Lower lobe of right lung (tissue), 2 donors: ENCODE data around the gene EPHA6. TPM values are rescaled to one million over a fixed set of nuclear protein-coding genes. Genes with fewer than 3 reads are reported as not detected.

Experiments
- ATAC-seq, 2 donors: fragments of 200-7000 bp; cut with Tn5 transposase; one replicate each; pipeline ENCODE4 v1.9.1; 2020 to 2022; ENCODE audit warnings: mild to moderate bottlenecking in 2 of 2, moderate library complexity in 2 of 2
- DNase-seq: peaks from one replicate; pipeline ENCODE4 v3.0.0-alpha.2; 2020
- H3K27ac ChIP-seq: fragments of 200-600 bp; one replicate; pipeline ENCODE4 v1.8.0; 2022
- H3K27me3 ChIP-seq: fragments of 200-600 bp; one replicate; pipeline ENCODE4 v1.8.0; 2022; ENCODE audit warnings: low read depth
- H3K36me3 ChIP-seq: fragments of 200-600 bp; one replicate; pipeline ENCODE4 v1.8.0; 2022; ENCODE audit warnings: mild to moderate bottlenecking
- H3K4me1 ChIP-seq: fragments of 200-600 bp; one replicate; pipeline ENCODE4 v1.8.0; 2022
- H3K4me3 ChIP-seq: fragments of 200-600 bp; one replicate; pipeline ENCODE4 v1.8.0; 2022; ENCODE audit warnings: mild to moderate bottlenecking
- H3K9me3 ChIP-seq: fragments of 200-600 bp; one replicate; pipeline ENCODE4 v1.8.0; 2022
- intact Hi-C: fragments of 100-400 bp; cut with DNase I; formaldehyde crosslinking; loops from one replicate; pipeline ENCODE4 v1.11.0; 2022
- total RNA-seq: library from RNA; stranded (reverse); fragmentation: NEBNext Ultra II Directional; extraction: Animal tissue kit (Norgen Biotek cat#: 25700); gene quantifications from one replicate; pipeline ENCODE4 v1.2.1, GENCODE V29; 2021
- TF ChIP-seq, protein P1 (sequence below): fragments of 200-600 bp; IDR thresholded peaks from one replicate; pipeline ENCODE4 v1.8.0; 2022; ENCODE audit warnings: antibody characterized with exemption, mild to moderate bottlenecking
- donor health status: DM: no; HTN: yes; CAD: no; lungs with severe emphysema.

EPHA6 gene
- total RNA-seq, 1 donor from 2014 or later, result 0.53 TPM

DNA sequence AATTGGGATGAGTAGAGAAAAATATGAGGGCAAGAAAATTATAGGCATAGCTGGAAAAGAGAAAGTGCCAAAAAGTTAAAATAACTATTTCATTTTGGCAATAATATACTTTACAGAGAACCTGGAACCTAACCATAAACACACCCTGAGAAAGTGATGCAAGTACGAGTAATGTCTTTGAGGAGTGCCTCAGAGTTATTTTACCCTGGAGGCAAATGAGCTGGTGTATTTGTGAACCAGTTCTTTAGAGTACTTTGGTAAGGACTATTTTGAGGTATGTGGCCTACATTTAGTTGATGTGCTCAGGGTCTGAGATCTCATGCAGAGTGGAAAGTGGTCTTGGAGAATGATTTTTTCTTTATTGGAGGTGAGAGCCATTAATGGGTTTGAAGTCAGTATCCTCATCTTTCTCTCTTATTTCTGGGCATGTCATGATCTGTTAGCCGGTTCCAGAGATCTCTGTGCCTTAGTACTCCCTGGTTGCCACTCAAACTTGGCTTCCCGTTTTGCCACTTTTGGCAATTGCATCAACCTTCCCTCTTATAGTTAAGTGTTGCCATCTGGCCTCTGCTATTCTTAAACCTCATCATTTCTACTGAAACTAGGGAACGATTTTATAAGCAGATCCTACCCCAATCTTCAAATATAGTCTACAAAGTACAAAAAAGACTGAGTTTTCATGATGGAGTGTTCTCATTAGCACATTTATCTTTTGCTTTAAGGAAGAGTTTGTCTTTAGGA, 145.7 kb downstream of the EPHA6 start:
- Histone ChIP-seq H3K27ac (no peak overlapping the region), H3K9me3 (no peaks in the 10 kb centered on the region), H3K27me3 (no peaks in the 10 kb centered on the region), H3K4me3 (no peak overlapping the region), H3K36me3 (no peaks in the 10 kb centered on the region), H3K4me1 (no peaks in the 10 kb centered on the region)
- TF ChIP-seq, protein P1, sequence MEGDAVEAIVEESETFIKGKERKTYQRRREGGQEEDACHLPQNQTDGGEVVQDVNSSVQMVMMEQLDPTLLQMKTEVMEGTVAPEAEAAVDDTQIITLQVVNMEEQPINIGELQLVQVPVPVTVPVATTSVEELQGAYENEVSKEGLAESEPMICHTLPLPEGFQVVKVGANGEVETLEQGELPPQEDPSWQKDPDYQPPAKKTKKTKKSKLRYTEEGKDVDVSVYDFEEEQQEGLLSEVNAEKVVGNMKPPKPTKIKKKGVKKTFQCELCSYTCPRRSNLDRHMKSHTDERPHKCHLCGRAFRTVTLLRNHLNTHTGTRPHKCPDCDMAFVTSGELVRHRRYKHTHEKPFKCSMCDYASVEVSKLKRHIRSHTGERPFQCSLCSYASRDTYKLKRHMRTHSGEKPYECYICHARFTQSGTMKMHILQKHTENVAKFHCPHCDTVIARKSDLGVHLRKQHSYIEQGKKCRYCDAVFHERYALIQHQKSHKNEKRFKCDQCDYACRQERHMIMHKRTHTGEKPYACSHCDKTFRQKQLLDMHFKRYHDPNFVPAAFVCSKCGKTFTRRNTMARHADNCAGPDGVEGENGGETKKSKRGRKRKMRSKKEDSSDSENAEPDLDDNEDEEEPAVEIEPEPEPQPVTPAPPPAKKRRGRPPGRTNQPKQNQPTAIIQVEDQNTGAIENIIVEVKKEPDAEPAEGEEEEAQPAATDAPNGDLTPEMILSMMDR, result no peak
- no peak for ATAC-seq
- DNase-seq, result no peak
- intact Hi-C loops, result no loop called here

DNA sequence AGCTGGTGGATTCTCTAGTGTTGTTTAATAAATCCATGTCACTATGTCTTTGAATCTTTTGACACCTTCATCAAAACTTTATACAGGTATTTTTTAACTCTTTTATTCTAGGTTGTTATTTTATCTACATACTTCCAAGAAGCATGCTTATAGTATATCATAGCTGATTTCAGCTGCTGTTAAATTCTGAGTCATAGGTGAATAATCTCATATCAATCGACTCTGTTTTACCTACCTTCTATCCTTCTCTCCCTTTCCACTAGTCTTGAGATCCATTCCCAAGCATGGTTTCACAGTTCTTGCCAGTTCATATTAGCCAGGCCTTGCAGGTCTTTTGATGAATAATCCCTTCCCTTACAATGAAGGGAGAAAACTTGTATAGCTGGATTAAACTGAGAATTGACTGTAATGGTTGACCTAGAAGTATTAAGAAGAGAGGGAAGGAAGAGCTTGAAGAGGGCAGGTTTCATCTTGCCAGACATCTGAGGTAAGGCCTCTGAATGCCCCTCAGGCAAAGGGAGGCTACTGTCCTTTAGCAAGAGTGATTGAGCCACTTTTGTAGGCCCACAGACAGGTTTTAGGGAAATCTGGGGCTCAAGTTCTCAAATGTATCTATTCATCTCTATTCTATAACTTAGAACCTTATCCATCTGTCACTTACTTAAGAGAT, 146.4 kb downstream of the EPHA6 start:
- Histone ChIP-seq H3K4me3 (no peak overlapping the region), H3K9me3 (no peaks in the 10 kb centered on the region)
- TF ChIP-seq, protein P1, result no peak

DNA sequence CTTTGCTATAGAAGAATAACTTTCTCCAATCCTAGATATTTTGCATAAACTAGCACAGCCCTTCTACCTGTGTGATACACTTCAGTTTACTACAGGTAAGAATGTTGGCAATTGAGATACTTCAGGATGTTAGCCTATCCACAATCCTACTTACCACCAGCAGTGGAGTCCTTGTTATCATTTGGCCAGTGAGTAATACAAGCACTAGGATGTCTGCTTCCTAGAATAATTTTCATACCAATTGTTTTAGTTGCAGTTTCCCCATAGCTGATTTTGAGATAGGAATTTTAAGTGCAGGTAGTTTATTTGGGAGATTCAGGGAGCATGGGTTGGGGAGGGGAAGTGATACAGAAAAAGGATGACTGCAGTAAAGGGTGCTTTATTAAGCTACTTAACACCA, 147.2 kb downstream of the EPHA6 start:
- Histone ChIP-seq H3K27me3 (no peaks in the 10 kb centered on the region), H3K36me3 (no peaks in the 10 kb centered on the region), H3K9me3 (no peaks in the 10 kb centered on the region), H3K4me3 (no peak overlapping the region), H3K27ac (no peak overlapping the region), H3K4me1 (no peaks in the 10 kb centered on the region)
- ATAC-seq (no peak), DNase-seq (no peak)
- intact Hi-C loops, result no loop called here
- TF ChIP-seq, protein P1, result no peak

More for the DNA sequence above, 146.4 kb downstream of the EPHA6 start:
- H3K4me1 ChIP-seq, result no peaks in the 10 kb centered on the region
- intact Hi-C loops, result no loop called here
- no peak overlapping the region for H3K27ac ChIP-seq
- no peak for DNase-seq
- ATAC-seq, result no peak
- no peaks in the 10 kb centered on the region for H3K27me3 ChIP-seq
- no peaks in the 10 kb centered on the region for H3K36me3 ChIP-seq

DNA sequence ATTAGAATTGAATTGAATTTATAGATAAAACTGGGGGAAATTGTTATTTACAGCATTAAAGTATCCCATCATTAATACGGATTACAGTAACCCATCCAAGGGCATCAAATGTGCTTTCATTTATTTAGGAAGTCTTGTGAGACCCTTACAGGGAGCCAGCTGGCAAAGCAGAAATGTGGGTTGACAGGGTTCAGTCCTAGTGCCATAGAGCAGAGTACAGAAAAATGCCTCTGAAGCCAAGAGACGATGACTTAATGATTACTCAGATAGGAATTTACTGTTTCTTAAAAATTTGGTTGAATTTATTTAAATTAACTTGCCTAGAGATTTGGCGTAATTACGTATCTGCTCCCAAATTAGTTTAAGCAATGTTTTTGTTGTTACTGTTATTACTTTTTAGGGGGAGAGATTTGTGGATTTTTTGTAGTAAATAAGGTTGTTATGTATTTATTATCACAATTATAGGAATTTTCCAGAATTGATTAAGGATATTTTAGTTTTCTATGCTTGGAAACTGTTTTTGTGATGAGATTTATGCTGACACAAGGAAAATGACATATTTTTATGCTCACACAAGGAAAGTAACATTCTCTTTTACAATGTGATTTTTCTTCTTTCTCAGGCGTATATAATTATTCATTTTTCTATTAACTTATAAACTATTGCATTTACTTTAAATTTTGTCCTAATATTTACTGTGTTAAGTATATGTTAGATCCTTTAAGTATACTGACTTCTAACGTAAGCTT, 152.0 kb downstream of the EPHA6 start:
- TF ChIP-seq, protein P1, result no peak

DNA sequence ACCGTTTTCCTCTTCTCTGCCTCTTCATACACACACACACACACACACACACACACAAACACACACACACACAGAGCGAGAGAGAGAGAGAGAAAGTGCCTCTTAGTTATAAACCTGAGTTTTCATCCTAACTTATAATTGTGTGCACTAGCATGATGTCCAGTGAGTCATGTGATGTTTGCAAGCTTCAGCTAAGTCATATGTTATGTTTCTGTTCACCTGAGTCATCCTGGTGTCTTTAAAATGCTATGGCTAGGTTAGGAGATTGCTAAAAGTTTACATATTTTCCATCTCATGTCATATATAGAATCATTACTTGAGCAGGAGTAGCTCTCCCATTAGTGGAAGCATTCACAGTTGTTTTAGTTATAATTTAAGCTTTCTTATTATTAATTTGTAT, 155.8 kb downstream of the EPHA6 start:
- no peaks in the 10 kb centered on the region for H3K4me1 ChIP-seq
- TF ChIP-seq, protein P1, result no peak
- H3K27me3 ChIP-seq, result no peaks in the 10 kb centered on the region
- no peak overlapping the region for H3K27ac ChIP-seq
- no peak overlapping the region for H3K4me3 ChIP-seq
- H3K9me3 ChIP-seq, result no peaks in the 10 kb centered on the region
- DNase-seq (no peak), ATAC-seq (no peak)
- intact Hi-C loops, result no loop called here
- H3K36me3 ChIP-seq, result no peaks in the 10 kb centered on the region

More for the DNA sequence above, 152.0 kb downstream of the EPHA6 start:
- DNase-seq (no peak), ATAC-seq (no peak)
- intact Hi-C loops, result no loop called here
- Histone ChIP-seq H3K27me3 (no peaks in the 10 kb centered on the region), H3K27ac (no peak overlapping the region), H3K36me3 (no peaks in the 10 kb centered on the region), H3K4me1 (no peaks in the 10 kb centered on the region), H3K9me3 (no peaks in the 10 kb centered on the region), H3K4me3 (no peak overlapping the region)
